ENCODE measurements around the gene HESX1.

Gene HESX1

GRCh38 chr3:57164217-57164656, 35.5 kb downstream of the HESX1 start:
- H3K27ac ChIP-seq (ENCODE audit: low read depth, low read length) = peak overlapping the region; percentile 75
- H3K4me1 ChIP-seq (ENCODE audit: control insufficient read depth, insufficient read depth, low read length) = peaks cover 20% of the 10 kb centered on the region
- no peaks in the 10 kb centered on the region for H3K36me3 ChIP-seq (ENCODE audit: control insufficient read depth, insufficient read depth, low read length)
- no peak overlapping the region for H3K9ac ChIP-seq (ENCODE audit: low read length)
- peaks cover 5% of the 10 kb centered on the region for H3K27me3 ChIP-seq (ENCODE audit: control insufficient read depth, insufficient read depth, low read length)
- H3K4me3 ChIP-seq (ENCODE audit: low read length) = peak overlapping the region; percentile 78

- peak overlapping the region; percentile 78 for H3K4me3 ChIP-seq (ENCODE audit: low read length)
- H3K27me3 ChIP-seq (ENCODE audit: control insufficient read depth, insufficient read depth, low read length) = peaks cover 5% of the 10 kb centered on the region
- H3K4me1 ChIP-seq (ENCODE audit: control insufficient read depth, insufficient read depth, low read length) = peaks cover 21% of the 10 kb centered on the region
- H3K27ac ChIP-seq (ENCODE audit: low read depth, low read length) = peak overlapping the region; percentile 75
- no peaks in the 10 kb centered on the region for H3K36me3 ChIP-seq (ENCODE audit: control insufficient read depth, insufficient read depth, low read length)
- no peak overlapping the region for H3K9ac ChIP-seq (ENCODE audit: low read length)
These were observed 36.0 kb downstream of the HESX1 start for GRCh38 chr3:57163751-57164150.

GRCh38 chr3:57161915-57162314, 37.9 kb downstream of the HESX1 start:
- Histone ChIP-seq H3K27me3 (ENCODE audit: control insufficient read depth, insufficient read depth, low read length) (peaks cover 5% of the 10 kb centered on the region), H3K4me1 (ENCODE audit: control insufficient read depth, insufficient read depth, low read length) (peaks cover 33% of the 10 kb centered on the region), H3K27ac (ENCODE audit: low read depth, low read length) (no peak overlapping the region), H3K36me3 (ENCODE audit: control insufficient read depth, insufficient read depth, low read length) (no peaks in the 10 kb centered on the region), H3K9ac (ENCODE audit: low read length) (no peak overlapping the region), H3K4me3 (ENCODE audit: low read length) (no peak overlapping the region)

GRCh38 chr3:57160765-57161538, 38.8 kb downstream of the HESX1 start:
- no peaks in the 10 kb centered on the region for H3K36me3 ChIP-seq (ENCODE audit: control insufficient read depth, insufficient read depth, low read length)
- H3K9ac ChIP-seq (ENCODE audit: low read length) = no peak overlapping the region
- no peak overlapping the region for H3K4me3 ChIP-seq (ENCODE audit: low read length)
- peak overlapping the region; percentile 56 for H3K27ac ChIP-seq (ENCODE audit: low read depth, low read length)
- peaks cover 5% of the 10 kb centered on the region for H3K27me3 ChIP-seq (ENCODE audit: control insufficient read depth, insufficient read depth, low read length)
- peaks cover 35% of the 10 kb centered on the region for H3K4me1 ChIP-seq (ENCODE audit: control insufficient read depth, insufficient read depth, low read length)

GRCh38 chr3:57160076-57160764, 39.6 kb downstream of the HESX1 start:
- Histone ChIP-seq H3K4me3 (ENCODE audit: low read length) (no peak overlapping the region), H3K4me1 (ENCODE audit: control insufficient read depth, insufficient read depth, low read length) (peaks cover 35% of the 10 kb centered on the region), H3K36me3 (ENCODE audit: control insufficient read depth, insufficient read depth, low read length) (no peaks in the 10 kb centered on the region), H3K27ac (ENCODE audit: low read depth, low read length) (peak overlapping the region; percentile 56), H3K27me3 (ENCODE audit: control insufficient read depth, insufficient read depth, low read length) (peaks cover 5% of the 10 kb centered on the region), H3K9ac (ENCODE audit: low read length) (no peak overlapping the region)

GRCh38 chr3:57158813-57159738, 40.7 kb downstream of the HESX1 start:
- Histone ChIP-seq H3K4me1 (ENCODE audit: control insufficient read depth, insufficient read depth, low read length) (peaks cover 35% of the 10 kb centered on the region), H3K9ac (ENCODE audit: low read length) (no peak overlapping the region), H3K4me3 (ENCODE audit: low read length) (no peak overlapping the region), H3K27ac (ENCODE audit: low read depth, low read length) (peak overlapping the region; percentile 48), H3K36me3 (ENCODE audit: control insufficient read depth, insufficient read depth, low read length) (no peaks in the 10 kb centered on the region), H3K27me3 (ENCODE audit: control insufficient read depth, insufficient read depth, low read length) (peaks cover 2% of the 10 kb centered on the region)

- H3K4me1 ChIP-seq (ENCODE audit: control insufficient read depth, insufficient read depth, low read length) = peaks cover 32% of the 10 kb centered on the region
These were observed 41.5 kb downstream of the HESX1 start for GRCh38 chr3:57158325-57158724.

GRCh38 chr3:57157545-57157944, 42.2 kb downstream of the HESX1 start:
- Histone ChIP-seq H3K36me3 (ENCODE audit: control insufficient read depth, insufficient read depth, low read length) (no peaks in the 10 kb centered on the region), H3K4me3 (ENCODE audit: low read length) (peak overlapping the region; percentile 7), H3K4me1 (ENCODE audit: control insufficient read depth, insufficient read depth, low read length) (peaks cover 26% of the 10 kb centered on the region), H3K9ac (ENCODE audit: low read length) (no peak overlapping the region), H3K27me3 (ENCODE audit: control insufficient read depth, insufficient read depth, low read length) (no peaks in the 10 kb centered on the region), H3K27ac (ENCODE audit: low read depth, low read length) (no peak overlapping the region)

More at GRCh38 chr3:57158325-57158724, 41.5 kb downstream of the HESX1 start:
- no peak overlapping the region for H3K9ac ChIP-seq (ENCODE audit: low read length)
- H3K4me3 ChIP-seq (ENCODE audit: low read length) = no peak overlapping the region
- peak overlapping the region; percentile 11 for H3K27ac ChIP-seq (ENCODE audit: low read depth, low read length)
- H3K36me3 ChIP-seq (ENCODE audit: control insufficient read depth, insufficient read depth, low read length) = no peaks in the 10 kb centered on the region
- H3K27me3 ChIP-seq (ENCODE audit: control insufficient read depth, insufficient read depth, low read length) = peaks cover 2% of the 10 kb centered on the region

GRCh38 chr3:57155310-57155643, 44.5 kb downstream of the HESX1 start:
- H3K4me3 ChIP-seq (ENCODE audit: low read length) = no peak overlapping the region

GRCh38 chr3:57154470-57155309, 45.1 kb downstream of the HESX1 start:
- Histone ChIP-seq H3K9ac (ENCODE audit: low read length) (no peak overlapping the region), H3K27me3 (ENCODE audit: control insufficient read depth, insufficient read depth, low read length) (no peaks in the 10 kb centered on the region), H3K36me3 (ENCODE audit: control insufficient read depth, insufficient read depth, low read length) (no peaks in the 10 kb centered on the region), H3K4me1 (ENCODE audit: control insufficient read depth, insufficient read depth, low read length) (peaks cover 18% of the 10 kb centered on the region), H3K4me3 (ENCODE audit: low read length) (no peak overlapping the region), H3K27ac (ENCODE audit: low read depth, low read length) (no peak overlapping the region)

More at GRCh38 chr3:57155310-57155643, 44.5 kb downstream of the HESX1 start:
- Histone ChIP-seq H3K9ac (ENCODE audit: low read length) (no peak overlapping the region), H3K4me1 (ENCODE audit: control insufficient read depth, insufficient read depth, low read length) (peaks cover 21% of the 10 kb centered on the region), H3K27me3 (ENCODE audit: control insufficient read depth, insufficient read depth, low read length) (no peaks in the 10 kb centered on the region), H3K36me3 (ENCODE audit: control insufficient read depth, insufficient read depth, low read length) (no peaks in the 10 kb centered on the region), H3K27ac (ENCODE audit: low read depth, low read length) (no peak overlapping the region)

- H3K4me1 ChIP-seq (ENCODE audit: control insufficient read depth, insufficient read depth, low read length) = peaks cover 7% of the 10 kb centered on the region
These were observed 47.3 kb downstream of the HESX1 start for GRCh38 chr3:57152151-57153143.

More at GRCh38 chr3:57152151-57153143, 47.3 kb downstream of the HESX1 start:
- peak overlapping the region; percentile 39 for H3K4me3 ChIP-seq (ENCODE audit: low read length)
- H3K36me3 ChIP-seq (ENCODE audit: control insufficient read depth, insufficient read depth, low read length) = no peaks in the 10 kb centered on the region
- peak overlapping the region; percentile 68 for H3K27ac ChIP-seq (ENCODE audit: low read depth, low read length)
- H3K9ac ChIP-seq (ENCODE audit: low read length) = no peak overlapping the region
- no peaks in the 10 kb centered on the region for H3K27me3 ChIP-seq (ENCODE audit: control insufficient read depth, insufficient read depth, low read length)
